Activated CD8-positive, alpha-beta memory T cell treated with anti-CD3 and anti-CD28 coated beads, Interleukin-2, amount 50 U/mL, for 1 hour (primary cell): ENCODE measurements around the gene PIAS4.
"Not testable (repeated sequence)": the region's sequence is repeated elsewhere in the genome, so short reads cannot be mapped to it uniquely, and the experiment has no call there.

Source experiments
- DNase-seq: peaks from one replicate; pipeline ENCODE4 v3.0.0-alpha.2; 2020; ENCODE audit errors: extremely low read depth

The PIAS4 gene

DNA sequence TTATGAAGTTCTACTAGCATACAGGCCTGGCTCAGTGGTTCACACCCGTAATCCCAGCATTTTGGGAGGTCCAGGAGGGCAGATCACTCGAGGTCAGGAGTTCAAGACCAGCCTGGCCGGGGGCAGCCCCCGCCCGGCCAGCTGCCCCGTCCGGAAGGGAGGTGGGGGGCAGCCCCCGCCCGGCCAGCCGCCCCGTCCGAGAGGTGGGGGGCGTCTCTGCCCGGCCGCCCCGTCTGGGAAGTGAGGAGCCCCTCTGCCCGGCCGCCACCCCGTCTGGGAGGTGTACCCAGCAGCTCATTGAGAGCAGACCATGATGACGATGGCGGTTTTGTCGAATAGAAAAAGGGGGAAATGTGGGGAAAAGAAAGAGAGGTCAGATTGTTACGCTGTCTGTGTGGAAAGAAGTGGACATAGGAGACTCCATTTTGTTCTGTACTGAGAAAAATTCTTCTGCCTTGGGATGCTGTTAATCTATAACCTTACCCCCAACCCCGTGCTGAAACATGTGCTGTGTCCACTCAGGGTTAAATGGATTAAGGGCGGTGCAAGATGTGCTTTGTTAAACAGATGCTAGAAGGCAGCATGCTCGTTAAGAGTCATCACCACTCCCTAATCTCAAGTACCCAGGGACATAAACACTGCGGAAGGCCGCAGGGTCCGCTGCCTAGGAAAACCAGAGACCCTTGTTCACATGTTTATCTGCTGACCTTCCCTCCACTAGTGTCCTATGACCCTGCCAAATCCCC, 8.7 kb upstream of the PIAS4 start:
- not testable (repeated sequence) for DNase-seq

DNA sequence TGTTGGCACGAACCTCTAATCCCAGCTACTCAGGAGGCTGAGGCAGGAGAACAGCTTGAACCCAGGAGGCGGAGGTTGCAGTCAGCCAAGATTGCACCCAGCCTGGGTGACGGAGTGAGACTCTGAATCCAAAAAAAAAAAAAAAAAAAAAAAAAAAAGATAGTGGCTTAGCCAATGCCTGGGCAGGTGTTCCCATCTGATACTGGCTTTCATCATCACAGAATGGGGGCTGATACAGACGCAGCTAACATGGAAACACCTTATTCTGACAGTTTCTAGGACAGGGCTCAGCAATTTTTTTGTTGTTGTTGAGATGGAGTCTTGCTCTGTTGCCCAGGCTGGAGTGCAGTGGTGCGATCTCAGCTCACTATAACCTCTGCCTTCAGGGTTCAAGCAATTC, 6.7 kb upstream of the PIAS4 start:
- not testable (repeated sequence) for DNase-seq

DNA sequence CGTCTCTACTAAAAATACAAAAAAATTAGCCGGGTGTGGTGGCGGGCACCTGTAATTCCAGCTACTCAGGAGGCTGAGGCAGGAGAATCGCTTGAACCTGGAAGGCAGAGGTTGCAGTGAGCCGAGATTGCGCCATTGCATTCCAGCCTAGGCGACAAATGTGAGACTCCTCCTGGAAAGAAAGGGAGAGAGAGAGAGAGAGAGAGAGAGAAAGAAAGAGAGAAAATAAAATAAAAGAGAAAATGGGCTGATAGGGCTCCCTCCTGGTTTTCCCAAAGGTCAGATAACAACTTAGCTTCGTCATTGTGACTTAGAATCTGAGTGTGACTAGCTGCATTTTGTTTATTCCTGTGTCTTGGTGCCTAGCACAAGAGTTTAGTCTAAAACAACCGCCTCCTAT, 2.1 kb upstream of the PIAS4 start:
- DNase-seq: not testable (repeated sequence)

DNA sequence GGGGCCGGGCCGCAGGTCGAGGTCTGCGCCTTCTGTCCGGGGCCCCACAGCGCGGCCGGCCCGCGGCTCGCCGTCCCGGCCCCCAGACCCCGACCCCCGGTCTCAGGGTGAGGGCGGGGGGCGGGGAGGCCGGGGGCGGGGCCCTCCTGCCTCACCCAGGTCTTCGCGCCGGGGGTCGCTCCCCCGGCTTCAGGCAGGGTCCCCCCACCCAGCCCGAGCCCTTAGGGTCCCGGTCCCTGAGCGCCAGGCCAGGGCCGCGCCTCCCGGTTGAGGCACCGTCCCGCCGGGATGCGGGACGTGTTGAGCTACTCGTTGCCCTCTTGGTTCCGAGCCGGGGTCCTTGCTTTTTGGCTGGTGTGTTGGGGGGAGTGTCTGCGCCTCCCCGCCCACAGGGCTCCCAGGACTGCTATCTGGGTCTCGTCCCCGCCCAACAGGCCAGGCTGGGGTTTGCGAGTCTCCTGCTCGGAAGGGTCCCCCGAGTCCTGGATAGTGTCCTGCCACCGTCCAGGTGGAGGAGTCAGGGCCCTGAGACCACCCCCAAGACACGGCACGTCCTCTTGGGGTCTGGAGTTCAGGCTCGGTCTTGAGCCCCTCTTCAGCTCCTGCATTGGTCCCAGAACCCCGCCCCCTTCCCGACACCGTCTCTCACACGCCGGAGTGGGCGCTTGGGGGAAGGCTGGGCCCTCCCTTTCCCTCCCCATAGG, 452 bp downstream of the PIAS4 start:
- no peak for DNase-seq

DNA sequence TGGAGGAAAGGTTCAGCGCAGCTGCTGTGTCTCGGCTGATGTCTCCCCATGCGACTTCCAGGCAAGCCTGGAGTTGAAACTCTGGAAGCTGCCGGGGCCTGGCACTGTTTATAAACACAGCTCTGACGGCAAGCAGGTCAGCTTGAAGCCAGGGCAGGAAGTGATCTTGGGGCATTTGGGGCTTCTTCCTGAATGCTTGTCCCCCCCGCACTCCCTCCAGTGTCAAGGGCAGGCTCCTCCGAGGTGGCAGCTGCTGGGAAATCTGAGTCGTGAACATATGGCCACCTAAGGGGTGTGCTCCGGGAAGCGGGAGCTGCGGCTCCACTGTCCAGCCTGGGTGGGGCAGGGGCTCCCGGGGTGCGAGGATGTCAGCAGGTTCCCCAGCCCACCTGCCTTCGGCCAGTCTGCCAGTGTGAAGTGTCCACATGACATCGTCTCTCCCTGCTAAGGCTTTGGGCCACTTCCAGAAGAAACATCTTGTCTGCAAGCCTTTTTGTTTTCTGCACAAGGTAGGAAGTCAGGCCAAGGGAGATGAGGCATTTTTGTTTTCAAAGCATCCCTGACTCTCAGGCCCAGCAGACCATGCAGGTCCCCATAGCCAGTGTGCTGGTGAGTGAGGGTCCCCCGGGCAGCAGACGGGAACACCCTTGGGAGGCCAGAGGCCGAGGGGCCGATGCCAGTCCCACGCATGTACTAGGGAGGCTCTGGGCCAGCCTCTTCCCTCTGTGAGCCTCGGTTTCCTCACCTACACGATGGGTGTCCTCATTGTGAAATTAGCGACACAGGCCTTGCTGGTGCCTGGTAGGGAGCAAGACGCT, 2.7 kb downstream of the PIAS4 start:
- DNase-seq: no peak

DNA sequence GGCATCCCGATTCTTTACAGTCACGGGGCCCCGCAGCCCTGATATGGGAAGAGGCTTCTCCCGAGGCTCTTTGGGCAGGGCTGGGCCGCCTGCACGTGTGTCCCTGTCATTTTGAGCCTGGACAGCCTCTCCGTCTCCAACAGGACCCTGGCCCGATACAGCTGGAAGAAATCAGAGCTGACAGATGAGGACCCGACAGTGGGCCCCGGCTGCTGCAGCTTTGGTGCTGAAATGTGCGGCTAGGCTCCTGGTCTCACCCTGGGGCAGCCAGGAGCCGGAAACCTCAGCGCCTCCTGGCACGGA, 3.2 kb downstream of the PIAS4 start:
- no peak for DNase-seq

DNA sequence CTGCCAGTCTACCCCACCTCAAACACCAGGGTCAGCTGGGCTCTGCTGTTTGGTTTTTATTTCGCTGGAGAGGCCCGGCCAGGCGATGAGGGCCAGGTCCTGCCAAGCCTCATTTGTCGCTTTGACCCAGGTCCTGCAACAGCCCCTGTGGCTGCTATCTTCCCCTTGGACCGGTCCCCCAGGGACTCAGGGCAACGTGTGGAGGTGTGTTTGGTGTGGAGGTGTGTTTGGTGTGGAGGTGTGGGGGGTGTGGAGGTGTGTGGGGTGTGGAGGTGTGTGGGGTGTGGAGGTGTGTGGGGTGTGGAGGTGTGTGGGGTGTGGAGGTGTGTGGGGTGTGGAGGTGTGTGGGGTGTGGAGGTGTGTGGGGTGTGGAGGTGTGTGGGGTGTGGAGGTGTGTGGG, 3.9 kb downstream of the PIAS4 start:
- DNase-seq: not testable (repeated sequence)

DNA sequence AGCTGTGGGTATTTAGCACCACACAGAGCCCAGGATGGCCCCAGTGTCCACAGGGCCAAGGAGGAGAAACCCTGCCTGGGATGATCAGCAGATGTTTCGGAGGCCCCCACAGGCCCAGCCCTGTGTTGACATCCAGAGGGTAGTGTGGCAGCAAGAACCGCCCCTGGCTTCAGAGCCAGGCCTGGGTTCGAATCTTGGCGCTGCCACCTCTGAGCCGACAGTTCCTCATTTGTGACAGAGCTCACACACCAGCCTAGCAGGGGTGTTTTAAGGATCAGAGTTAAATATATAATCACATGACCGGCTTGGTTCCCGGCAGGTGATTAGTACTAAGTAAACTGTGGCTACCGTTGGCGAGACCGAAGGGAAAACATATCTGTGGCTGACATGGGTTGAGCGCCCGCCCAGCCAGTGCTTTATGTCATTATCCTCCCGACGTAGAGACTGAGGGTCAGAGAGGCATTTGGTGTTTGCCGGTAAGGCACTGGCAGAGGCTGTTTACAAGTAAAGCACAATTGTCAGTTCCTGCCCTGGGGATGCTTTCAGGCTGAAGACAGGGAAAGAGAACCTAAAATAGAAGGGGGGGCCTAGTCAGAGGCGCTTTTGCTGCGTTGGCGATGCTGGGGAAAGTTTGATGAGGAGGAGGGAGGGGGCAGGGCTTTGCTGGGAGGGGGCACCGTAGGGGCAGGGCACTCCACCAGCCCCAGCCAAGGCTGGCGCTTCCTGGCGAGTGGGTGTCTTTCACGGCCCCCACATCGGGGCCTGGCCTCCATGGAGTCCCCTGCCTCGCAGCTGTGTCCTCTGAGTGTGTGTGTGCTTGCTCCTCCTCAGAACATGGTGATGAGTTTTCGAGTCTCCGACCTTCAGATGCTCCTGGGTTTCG, 4.8 kb downstream of the PIAS4 start:
- DNase-seq: no peak

DNA sequence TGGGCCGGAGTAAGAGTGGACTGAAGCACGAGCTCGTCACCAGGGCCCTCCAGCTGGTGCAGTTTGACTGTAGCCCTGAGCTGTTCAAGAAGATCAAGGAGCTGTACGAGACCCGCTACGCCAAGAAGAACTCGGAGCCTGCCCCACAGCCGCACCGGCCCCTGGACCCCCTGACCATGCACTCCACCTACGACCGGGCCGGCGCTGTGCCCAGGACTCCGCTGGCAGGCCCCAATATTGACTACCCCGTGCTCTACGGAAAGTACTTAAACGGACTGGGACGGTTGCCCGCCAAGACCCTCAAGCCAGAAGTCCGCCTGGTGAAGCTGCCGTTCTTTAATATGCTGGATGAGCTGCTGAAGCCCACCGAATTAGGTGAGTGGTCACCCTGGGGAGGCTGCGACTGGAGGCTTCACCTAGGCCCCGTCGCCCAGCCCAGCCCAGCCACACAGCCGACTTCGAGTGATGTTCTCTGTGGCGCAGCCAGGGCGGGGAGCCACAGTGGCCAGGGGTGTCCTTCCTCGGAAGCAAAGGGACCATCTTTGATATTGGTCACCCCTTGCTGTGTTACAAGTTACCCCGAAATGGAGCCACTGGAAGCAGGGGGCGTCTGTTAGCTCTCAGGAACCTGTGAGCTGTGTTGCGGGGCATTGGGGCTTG, 5.6 kb downstream of the PIAS4 start:
- DNase-seq: no peak

DNA sequence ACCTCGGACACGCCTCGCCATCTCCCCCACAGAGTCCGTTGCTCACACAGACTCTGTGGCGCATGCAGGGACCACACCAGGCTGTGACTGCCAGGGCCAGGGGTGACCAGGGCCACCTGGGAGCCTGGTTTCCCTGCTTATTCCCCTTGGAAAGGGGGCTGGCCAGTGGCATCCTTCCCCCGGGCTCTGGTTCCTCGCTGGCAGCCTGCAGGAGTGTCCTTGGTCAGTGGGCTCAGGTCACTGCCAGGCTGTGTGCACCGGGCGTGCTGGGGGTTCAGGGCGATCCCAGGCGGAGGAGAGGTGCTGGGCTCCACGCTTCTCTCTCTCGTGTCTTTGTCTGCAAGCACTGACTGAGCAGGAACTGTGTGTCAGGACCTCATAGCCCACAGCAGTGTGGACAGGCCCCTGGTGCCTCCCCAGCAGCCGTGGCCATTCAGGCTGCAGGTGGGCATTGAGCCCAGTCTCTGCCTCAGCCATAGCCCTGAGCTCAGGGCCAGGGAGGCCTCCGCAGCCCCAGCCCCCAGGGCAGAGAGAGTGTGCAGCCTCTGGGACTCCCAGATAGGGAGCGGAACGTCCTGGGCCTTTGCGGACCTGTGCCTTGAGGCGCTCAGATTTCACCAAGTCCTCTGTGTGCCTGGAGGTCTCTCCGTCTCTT, 6.5 kb downstream of the PIAS4 start:
- DNase-seq: no peak

DNA sequence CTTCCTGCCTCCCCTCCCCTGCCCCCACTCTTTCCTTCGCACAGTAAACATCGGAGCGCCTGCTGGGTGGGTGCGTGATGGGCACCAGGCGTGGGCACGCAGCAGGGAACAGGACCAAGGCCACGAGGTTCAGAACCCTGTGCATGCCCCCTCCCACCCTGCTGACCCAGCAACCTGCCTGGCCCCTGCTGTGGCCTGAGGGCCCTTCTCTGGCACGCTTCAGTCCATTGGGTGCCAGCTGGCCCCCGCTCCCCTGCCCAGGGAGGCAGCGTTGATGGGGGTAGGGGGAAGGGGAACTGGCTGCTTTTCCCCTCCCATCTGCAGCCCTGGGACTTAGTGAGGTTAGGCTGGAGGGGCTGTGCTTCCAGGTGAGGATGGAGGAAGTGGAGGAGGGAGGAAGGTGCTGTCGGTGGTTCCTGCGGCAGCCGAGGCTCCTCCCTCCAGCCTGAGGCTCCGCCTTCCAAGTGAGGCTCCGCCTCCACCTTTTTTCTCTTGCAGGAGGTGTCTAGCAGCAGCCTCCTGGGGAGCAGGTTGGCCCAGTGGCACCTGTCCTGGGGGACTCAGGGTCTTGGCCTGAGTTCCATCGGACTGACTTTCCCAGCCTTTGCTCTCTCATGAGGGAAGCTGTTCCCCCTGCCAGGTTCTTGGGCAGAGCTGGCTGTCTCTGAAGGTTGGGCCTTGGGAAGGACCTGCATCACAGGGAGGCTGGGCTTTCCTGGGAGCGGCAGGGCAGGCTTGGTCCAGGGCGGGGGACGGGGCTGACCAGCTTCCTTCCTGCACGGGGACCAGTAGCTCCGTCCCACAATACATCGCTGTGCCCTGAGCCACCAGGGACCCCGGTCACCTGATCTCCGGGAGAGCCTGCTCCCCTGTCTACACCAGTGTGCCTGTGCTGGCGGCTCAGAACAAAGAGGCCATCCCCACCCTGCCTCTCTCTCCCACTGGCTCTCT, 7.3 kb downstream of the PIAS4 start:
- DNase-seq: no peak

DNA sequence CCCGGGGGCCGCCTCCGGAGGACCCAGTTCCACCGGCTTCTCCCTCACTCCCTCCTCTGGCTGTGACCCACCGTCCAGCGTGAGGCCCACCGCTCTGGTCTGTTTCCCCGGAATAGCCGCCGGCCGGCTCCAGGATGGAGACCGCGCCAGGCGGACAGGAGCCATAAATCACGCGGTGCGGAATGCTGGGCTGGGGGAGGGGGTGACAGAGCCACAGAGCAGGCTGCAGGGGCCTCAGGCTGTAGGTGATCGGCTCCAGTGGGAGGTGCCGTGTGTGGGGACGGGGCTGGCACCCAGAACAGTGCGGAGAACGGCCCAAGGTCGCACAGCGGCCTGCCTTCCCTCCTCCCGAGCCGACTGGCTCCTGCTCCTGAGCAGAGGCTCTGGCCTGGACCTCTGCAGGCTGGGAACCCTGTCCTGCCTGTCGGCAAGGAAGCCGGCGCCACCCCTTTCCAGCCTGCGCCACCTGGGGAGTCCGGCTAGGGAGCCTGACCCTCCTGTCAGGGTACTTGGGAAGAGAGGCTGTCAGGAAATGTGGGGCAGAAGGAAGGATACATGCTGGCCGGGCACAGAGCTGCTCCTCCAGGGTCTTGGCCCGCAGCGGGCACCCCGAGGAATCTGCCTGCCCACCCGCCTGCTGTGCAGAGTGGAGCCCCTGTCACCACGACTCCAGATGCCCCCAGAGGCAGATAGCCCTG, 8.3 kb downstream of the PIAS4 start:
- no peak for DNase-seq

DNA sequence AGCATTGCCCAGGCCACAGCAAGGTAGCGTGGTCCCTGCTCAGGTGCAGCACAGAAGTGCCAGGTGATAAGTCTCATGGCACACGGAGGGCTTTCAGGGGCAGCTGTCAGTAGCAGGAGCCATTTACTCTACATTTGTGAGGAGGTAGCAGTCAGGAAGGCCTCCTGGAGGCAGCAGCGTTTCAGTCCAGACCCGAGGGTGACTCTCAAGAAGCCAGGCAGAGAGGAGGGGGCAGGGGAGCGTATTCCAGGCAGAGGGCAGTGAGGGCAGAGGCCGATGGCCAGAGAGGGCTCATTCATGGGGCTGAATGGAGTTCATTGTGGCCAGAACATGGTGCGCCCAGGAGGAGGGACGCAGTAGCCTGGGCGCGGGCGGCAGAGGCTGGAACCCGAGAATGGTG, 8.9 kb downstream of the PIAS4 start:
- no peak for DNase-seq

DNA sequence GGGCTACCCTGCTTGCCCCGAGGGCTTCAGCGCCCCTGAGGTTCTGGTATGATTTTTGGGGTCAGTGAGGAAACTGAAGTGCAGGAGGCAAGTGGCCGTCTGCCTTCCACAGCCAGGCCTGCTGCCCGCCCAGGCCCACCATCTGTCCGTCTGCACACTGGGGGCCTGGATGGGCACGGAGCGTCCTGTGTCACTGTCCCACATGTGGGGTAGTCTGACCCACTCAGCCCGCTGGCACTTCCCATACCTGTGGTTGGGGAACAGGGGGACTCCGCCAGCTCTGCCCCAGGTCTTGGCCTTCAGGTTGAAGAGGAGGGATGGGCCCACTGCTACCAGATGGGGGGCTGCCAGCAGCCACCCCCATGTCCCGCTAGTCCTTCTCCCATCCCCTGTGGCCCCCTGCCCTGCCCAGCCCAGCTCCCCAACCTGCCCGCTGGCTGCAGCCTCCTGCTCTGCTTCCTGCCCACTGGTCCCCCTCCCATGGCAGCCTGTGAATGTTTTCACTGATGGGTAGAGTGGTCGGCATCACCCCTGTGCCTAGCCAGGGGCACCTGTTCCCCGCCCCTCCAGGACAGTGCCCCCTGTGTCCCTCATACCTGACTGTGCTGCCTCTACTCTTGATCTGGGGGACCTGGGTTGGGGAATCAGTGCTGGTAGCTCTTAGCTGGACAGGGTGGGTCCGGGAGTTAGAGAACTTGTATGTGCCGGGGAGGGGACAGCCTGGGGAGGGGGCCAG, 9.5 kb downstream of the PIAS4 start:
- DNase-seq: no peak

DNA sequence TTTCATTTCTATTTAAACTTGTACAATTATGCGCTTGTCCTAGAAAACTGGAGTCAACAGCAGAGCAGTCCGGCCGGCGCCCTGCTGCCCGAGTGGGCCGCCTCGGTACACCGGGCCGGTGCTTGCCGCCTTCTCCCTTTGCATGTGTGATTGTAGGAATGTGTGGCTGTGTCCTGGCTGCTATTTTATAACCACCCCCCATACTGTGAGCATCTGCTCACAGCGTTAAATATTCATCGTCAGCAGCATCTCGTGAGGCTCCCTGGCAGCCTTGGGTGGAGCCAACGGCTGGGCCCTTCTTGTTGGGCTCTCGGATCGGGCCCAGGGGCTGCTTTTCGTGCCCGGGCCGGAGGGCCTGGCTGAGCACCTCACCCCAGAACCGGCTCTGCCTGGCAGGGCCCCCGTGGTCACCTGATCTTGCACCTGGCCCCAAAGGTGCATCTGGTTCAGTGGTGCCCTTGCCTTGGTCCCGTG, 10.6 kb downstream of the PIAS4 start:
- DNase-seq: no peak

DNA sequence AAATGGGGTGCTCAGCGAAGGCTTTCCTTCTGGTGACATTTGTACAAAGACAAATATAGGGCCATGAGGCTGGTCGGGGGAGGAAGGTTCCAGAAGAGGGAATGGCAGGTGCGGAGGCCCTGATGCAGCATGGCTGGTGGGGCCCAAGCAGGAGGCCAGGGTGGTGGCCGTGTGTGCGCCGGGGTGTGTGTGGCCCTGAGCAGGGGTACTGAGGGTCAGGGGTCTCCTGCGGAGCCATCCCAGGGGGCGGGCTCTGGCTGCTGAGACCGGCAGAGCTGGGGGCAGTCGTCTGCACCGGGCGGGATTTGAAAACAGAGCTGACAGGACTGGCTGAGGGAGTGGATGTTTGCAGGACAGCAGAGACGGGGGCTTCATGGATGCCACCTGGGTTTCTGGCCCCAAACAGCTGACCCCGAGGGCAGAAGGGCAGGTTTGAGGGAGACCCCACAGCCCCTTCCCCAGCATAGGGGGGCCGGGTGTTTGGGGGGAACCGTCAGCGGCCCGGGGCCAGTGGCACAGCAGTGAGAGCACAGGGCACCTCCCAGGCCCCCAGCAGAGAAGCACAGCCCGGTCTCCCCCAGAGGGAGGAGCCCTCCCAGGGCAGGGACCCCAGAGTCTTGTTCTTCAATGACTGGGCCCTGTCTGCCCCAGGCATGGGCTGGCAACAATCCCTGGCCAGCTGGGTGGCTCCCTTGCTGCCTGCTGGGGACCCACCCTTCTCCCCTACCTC, 11.4 kb downstream of the PIAS4 start:
- no peak for DNase-seq

DNA sequence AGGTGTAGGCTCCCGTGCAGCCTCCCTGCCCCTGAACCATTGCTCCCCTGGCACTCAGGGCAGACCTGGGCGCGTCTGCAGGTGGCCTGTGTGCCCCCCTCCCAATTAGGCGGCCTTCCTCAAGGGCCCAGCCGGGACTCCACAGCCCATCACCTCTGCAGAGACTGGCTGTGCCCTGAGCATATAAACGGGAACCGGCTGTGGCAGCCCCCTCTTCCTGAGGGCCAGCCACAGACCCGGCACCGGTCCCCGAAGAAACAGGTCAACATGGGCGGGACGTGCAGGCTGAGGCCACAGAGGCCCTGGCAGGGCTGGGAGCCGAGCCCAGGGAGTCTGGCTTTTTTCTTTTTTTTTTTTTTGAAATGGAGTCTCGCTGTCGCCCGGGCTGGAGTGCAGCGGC, 12.0 kb downstream of the PIAS4 start:
- DNase-seq: no peak
